T-helper 2 cell treated with Interferon-gamma antibody and Interleukin-4, amounts not matched to agents 5 μg/mL and 100 μg/mL, for 36 hours (primary cell): ENCODE results near the gene STK38.
A peak's percentile ranks its signal among the peaks of the same experiment; 100 is the strongest.
"Not testable (repeated sequence)": the region's sequence is repeated elsewhere in the genome, so short reads cannot be mapped to it uniquely, and the experiment has no call there.

Source experiments
- DNase-seq: peaks from one replicate; pipeline ENCODE4 v3.0.0; 2021; ENCODE audit warnings: low spot score
- H3K27ac Mint-ChIP-seq: one replicate; pipeline ENCODE4 v1.8.0; 2021; ENCODE audit warnings: mild to moderate bottlenecking, mixed read lengths
- H3K27me3 Mint-ChIP-seq: one replicate; pipeline ENCODE4 v1.8.0; 2021; ENCODE audit warnings: low read depth, mixed read lengths
- H3K36me3 Mint-ChIP-seq: one replicate; pipeline ENCODE4 v1.8.0; 2021; ENCODE audit warnings: low read depth, mixed read lengths
- H3K4me1 Mint-ChIP-seq: one replicate; pipeline ENCODE4 v1.8.0; 2021; ENCODE audit warnings: low read depth, mixed read lengths
- H3K4me3 Mint-ChIP-seq: one replicate; pipeline ENCODE4 v1.8.0; 2022; ENCODE audit warnings: mild to moderate bottlenecking, moderate library complexity, mixed read lengths
- H3K9me3 Mint-ChIP-seq: one replicate; pipeline ENCODE4 v1.8.0; 2021; ENCODE audit warnings: mixed read lengths

The STK38 gene

GRCh38 chr6:36469946-36470345 is 77.3 kb downstream of the STK38 start:
- Mint-ChIP-seq H3K36me3 (peaks cover 23% of the 10 kb centered on the region), H3K9me3 (no peaks in the 10 kb centered on the region), H3K27ac (no peak overlapping the region), H3K4me3 (no peak overlapping the region), H3K27me3 (no peaks in the 10 kb centered on the region), H3K4me1 (peaks cover 5% of the 10 kb centered on the region)
- no peak for DNase-seq

- H3K4me1 Mint-ChIP-seq = peaks cover 5% of the 10 kb centered on the region
- no peaks in the 10 kb centered on the region for H3K27me3 Mint-ChIP-seq
- H3K4me3 Mint-ChIP-seq = no peak overlapping the region
- H3K27ac Mint-ChIP-seq = peak overlapping the region; percentile 50
- no peak for DNase-seq
- peaks cover 22% of the 10 kb centered on the region for H3K36me3 Mint-ChIP-seq
- H3K9me3 Mint-ChIP-seq = no peaks in the 10 kb centered on the region
Observed at GRCh38 chr6:36469148-36469661, 78.1 kb downstream of the STK38 start.

- H3K9me3 Mint-ChIP-seq = no peaks in the 10 kb centered on the region
- H3K4me3 Mint-ChIP-seq = no peak overlapping the region
- H3K27ac Mint-ChIP-seq = no peak overlapping the region
- H3K27me3 Mint-ChIP-seq = no peaks in the 10 kb centered on the region
- H3K36me3 Mint-ChIP-seq = peaks cover 24% of the 10 kb centered on the region
- no peak for DNase-seq
- H3K4me1 Mint-ChIP-seq = peaks cover 6% of the 10 kb centered on the region
Observed at GRCh38 chr6:36467625-36468024, 79.7 kb downstream of the STK38 start.

- Mint-ChIP-seq H3K27ac (no peak overlapping the region), H3K36me3 (peaks cover 21% of the 10 kb centered on the region), H3K27me3 (no peaks in the 10 kb centered on the region), H3K4me1 (peaks cover 12% of the 10 kb centered on the region), H3K9me3 (no peaks in the 10 kb centered on the region), H3K4me3 (no peak overlapping the region)
- DNase-seq = no peak
Observed at GRCh38 chr6:36464233-36464632, 83.0 kb downstream of the STK38 start.

- H3K27ac Mint-ChIP-seq = no peak overlapping the region
- H3K27me3 Mint-ChIP-seq = no peaks in the 10 kb centered on the region
- peaks cover 9% of the 10 kb centered on the region for H3K4me1 Mint-ChIP-seq
- DNase-seq = no peak
- H3K36me3 Mint-ChIP-seq = peaks cover 21% of the 10 kb centered on the region
- H3K9me3 Mint-ChIP-seq = no peaks in the 10 kb centered on the region
- H3K4me3 Mint-ChIP-seq = no peak overlapping the region
Observed at GRCh38 chr6:36463676-36464075, 83.6 kb downstream of the STK38 start.

GRCh38 chr6:36461646-36462045 is 85.6 kb downstream of the STK38 start:
- Mint-ChIP-seq H3K27me3 (no peaks in the 10 kb centered on the region), H3K4me1 (peaks cover 8% of the 10 kb centered on the region), H3K4me3 (no peak overlapping the region), H3K9me3 (no peaks in the 10 kb centered on the region), H3K36me3 (peaks cover 16% of the 10 kb centered on the region), H3K27ac (no peak overlapping the region)
- DNase-seq = no peak

- H3K27me3 Mint-ChIP-seq = no peaks in the 10 kb centered on the region
- DNase-seq = no peak
- peaks cover 14% of the 10 kb centered on the region for H3K36me3 Mint-ChIP-seq
- no peak overlapping the region for H3K27ac Mint-ChIP-seq
- H3K9me3 Mint-ChIP-seq = no peaks in the 10 kb centered on the region
- no peak overlapping the region for H3K4me3 Mint-ChIP-seq
- peaks cover 8% of the 10 kb centered on the region for H3K4me1 Mint-ChIP-seq
Observed at GRCh38 chr6:36460916-36461315, 86.4 kb downstream of the STK38 start.

GRCh38 chr6:36459501-36459900 is 87.8 kb downstream of the STK38 start:
- Mint-ChIP-seq H3K36me3 (peaks cover 11% of the 10 kb centered on the region), H3K27me3 (no peaks in the 10 kb centered on the region), H3K4me3 (no peak overlapping the region), H3K27ac (no peak overlapping the region), H3K9me3 (no peaks in the 10 kb centered on the region), H3K4me1 (peaks cover 8% of the 10 kb centered on the region)
- no peak for DNase-seq

GRCh38 chr6:36455486-36456027 is 91.7 kb downstream of the STK38 start:
- DNase-seq = no peak
- Mint-ChIP-seq H3K27ac (no peak overlapping the region), H3K36me3 (peaks cover 9% of the 10 kb centered on the region)

GRCh38 chr6:36452897-36453296 is 94.4 kb downstream of the STK38 start:
- H3K9me3 Mint-ChIP-seq, H3K27ac Mint-ChIP-seq, H3K27me3 Mint-ChIP-seq, H3K4me3 Mint-ChIP-seq, DNase-seq, H3K4me1 Mint-ChIP-seq: not testable (repeated sequence)
- peaks cover 24% of the 10 kb centered on the region for H3K36me3 Mint-ChIP-seq

More at GRCh38 chr6:36455486-36456027, 91.7 kb downstream of the STK38 start:
- no peak overlapping the region for H3K4me3 Mint-ChIP-seq
- H3K27me3 Mint-ChIP-seq = no peaks in the 10 kb centered on the region
- no peaks in the 10 kb centered on the region for H3K9me3 Mint-ChIP-seq
- no peaks in the 10 kb centered on the region for H3K4me1 Mint-ChIP-seq

GRCh38 chr6:36449173-36449572 is 98.1 kb downstream of the STK38 start:
- not testable (repeated sequence) for H3K27ac Mint-ChIP-seq, DNase-seq, H3K27me3 Mint-ChIP-seq, H3K4me3 Mint-ChIP-seq, H3K9me3 Mint-ChIP-seq
- peaks cover 33% of the 10 kb centered on the region for H3K36me3 Mint-ChIP-seq
- peaks cover 14% of the 10 kb centered on the region for H3K4me1 Mint-ChIP-seq

- no peaks in the 10 kb centered on the region for H3K27me3 Mint-ChIP-seq
- H3K9me3 Mint-ChIP-seq = peaks cover 6% of the 10 kb centered on the region
- peaks cover 26% of the 10 kb centered on the region for H3K36me3 Mint-ChIP-seq
- H3K4me1 Mint-ChIP-seq = peaks cover 28% of the 10 kb centered on the region
- H3K27ac Mint-ChIP-seq = no peak overlapping the region
- peak overlapping the region; percentile 25 for H3K4me3 Mint-ChIP-seq
- no peak for DNase-seq
Observed at GRCh38 chr6:36445621-36446020, 101.7 kb downstream of the STK38 start.

- Mint-ChIP-seq H3K4me1 (peaks cover 28% of the 10 kb centered on the region), H3K36me3 (peaks cover 23% of the 10 kb centered on the region), H3K27ac (peak overlapping the region; percentile 92), H3K27me3 (no peaks in the 10 kb centered on the region), H3K9me3 (peaks cover 6% of the 10 kb centered on the region), H3K4me3 (peak overlapping the region; percentile 96)
- no peak for DNase-seq
Observed at GRCh38 chr6:36444470-36444869, 102.8 kb downstream of the STK38 start.
